Measurements from ENCODE around the gene CRYGN. TPM values are rescaled to one million over a fixed set of nuclear protein-coding genes. Genes with fewer than 3 reads are reported as not detected.

The CRYGN gene
- polyA plus RNA-seq, 1 donor (not counting 4 experiments of a cell fraction or from before 2014, with no cell fraction given), result not detected

GRCh38 chr7:151423936-151424335, 16.0 kb downstream of the CRYGN start:
- Histone ChIP-seq H3K4me1 (ENCODE audit: control insufficient read depth, extremely low read depth, insufficient read depth, low read length) (peaks cover 5% of the 10 kb centered on the region), H3K9me3 (ENCODE audit: control insufficient read depth, low read depth, low read length) (peaks cover 12% of the 10 kb centered on the region), H2AFZ (ENCODE audit: control insufficient read depth, low read length) (no peak overlapping the region), H3K27me3 (ENCODE audit: control insufficient read depth, extremely low read depth, insufficient read depth, low read length) (peaks cover 8% of the 10 kb centered on the region), H3K9me1 (ENCODE audit: control insufficient read depth, extremely low read depth, insufficient read depth, low read length) (no peaks in the 10 kb centered on the region), H3K27ac (ENCODE audit: control insufficient read depth, insufficient read depth, low read length) (no peak overlapping the region), H3K36me3 (ENCODE audit: control insufficient read depth in 2 of 2, extremely low read depth in 1 of 2, insufficient read depth in 2 of 2, low read length in 2 of 2) (no peaks in the 10 kb centered on the region), H4K20me1 (ENCODE audit: control insufficient read depth, extremely low read depth, insufficient read depth, low read length) (no peaks in the 10 kb centered on the region), H3K9ac (ENCODE audit: control insufficient read depth, extremely low read depth, insufficient read depth, low read length) (no peak overlapping the region), H3K4me2 (ENCODE audit: control insufficient read depth, extremely low read depth, insufficient read depth, low read depth, low read length) (no peak overlapping the region), H3K4me3 (ENCODE audit: control insufficient read depth in 2 of 3, extremely low read depth in 1 of 3, insufficient read depth in 2 of 3, low read depth in 1 of 3, low read length in 3 of 3) (no peak overlapping the region), H3K79me2 (ENCODE audit: control insufficient read depth, insufficient read depth, low read length) (no peaks in the 10 kb centered on the region)
- no peak for DNase-seq (ENCODE audit: low read depth, low spot score)
- no peak for FAIRE-seq
- TF ChIP-seq CTCF (optimal IDR thresholded peaks at IDR 0.05 in 1 of 3, IDR thresholded peaks at IDR 0.05 in 1 of 3, conservative IDR thresholded peaks at IDR 0.05 in 1 of 3; ENCODE audit: extremely low read depth in 1 of 3, insufficient read depth in 2 of 3, low read length in 3 of 3) (no peak), EZH2 (IDR thresholded peaks at IDR 0.05; ENCODE audit: low read length) (no peak)
- dilution Hi-C loops (cut with MboI; ENCODE audit: extremely low pct_ligation_motif_present, low sequenced_read_pairs), result no loop called here

- no peak for DNase-seq (ENCODE audit: low read depth, low spot score)
- Histone ChIP-seq H2AFZ (ENCODE audit: control insufficient read depth, low read length) (no peak overlapping the region), H3K9me3 (ENCODE audit: control insufficient read depth, low read depth, low read length) (peaks cover 12% of the 10 kb centered on the region), H3K4me1 (ENCODE audit: control insufficient read depth, extremely low read depth, insufficient read depth, low read length) (peaks cover 5% of the 10 kb centered on the region), H3K36me3 (ENCODE audit: control insufficient read depth in 2 of 2, extremely low read depth in 1 of 2, insufficient read depth in 2 of 2, low read length in 2 of 2) (no peaks in the 10 kb centered on the region), H4K20me1 (ENCODE audit: control insufficient read depth, extremely low read depth, insufficient read depth, low read length) (no peaks in the 10 kb centered on the region), H3K27ac (ENCODE audit: control insufficient read depth, insufficient read depth, low read length) (no peak overlapping the region), H3K9ac (ENCODE audit: control insufficient read depth, extremely low read depth, insufficient read depth, low read length) (no peak overlapping the region), H3K27me3 (ENCODE audit: control insufficient read depth, extremely low read depth, insufficient read depth, low read length) (peaks cover 8% of the 10 kb centered on the region), H3K79me2 (ENCODE audit: control insufficient read depth, insufficient read depth, low read length) (no peaks in the 10 kb centered on the region), H3K9me1 (ENCODE audit: control insufficient read depth, extremely low read depth, insufficient read depth, low read length) (no peaks in the 10 kb centered on the region), H3K4me3 (ENCODE audit: control insufficient read depth in 2 of 3, extremely low read depth in 1 of 3, insufficient read depth in 2 of 3, low read depth in 1 of 3, low read length in 3 of 3) (no peak overlapping the region), H3K4me2 (ENCODE audit: control insufficient read depth, extremely low read depth, insufficient read depth, low read depth, low read length) (no peak overlapping the region)
- dilution Hi-C loops (cut with MboI; ENCODE audit: extremely low pct_ligation_motif_present, low sequenced_read_pairs), result no loop called here
- TF ChIP-seq EZH2 (IDR thresholded peaks at IDR 0.05; ENCODE audit: low read length), result no peak
- no peak for FAIRE-seq
These were observed 16.7 kb downstream of the CRYGN start for GRCh38 chr7:151423226-151423625.

GRCh38 chr7:151422212-151422611, 17.7 kb downstream of the CRYGN start:
- Histone ChIP-seq H3K9me3 (ENCODE audit: control insufficient read depth, low read depth, low read length) (peaks cover 12% of the 10 kb centered on the region), H3K4me1 (ENCODE audit: control insufficient read depth, extremely low read depth, insufficient read depth, low read length) (peaks cover 5% of the 10 kb centered on the region), H3K27ac (ENCODE audit: control insufficient read depth, insufficient read depth, low read length) (no peak overlapping the region), H3K4me3 (ENCODE audit: control insufficient read depth in 2 of 3, extremely low read depth in 1 of 3, insufficient read depth in 2 of 3, low read depth in 1 of 3, low read length in 3 of 3) (no peak overlapping the region), H2AFZ (ENCODE audit: control insufficient read depth, low read length) (no peak overlapping the region), H3K9me1 (ENCODE audit: control insufficient read depth, extremely low read depth, insufficient read depth, low read length) (no peaks in the 10 kb centered on the region), H3K36me3 (ENCODE audit: control insufficient read depth in 2 of 2, extremely low read depth in 1 of 2, insufficient read depth in 2 of 2, low read length in 2 of 2) (no peaks in the 10 kb centered on the region), H3K4me2 (ENCODE audit: control insufficient read depth, extremely low read depth, insufficient read depth, low read depth, low read length) (no peak overlapping the region), H3K79me2 (ENCODE audit: control insufficient read depth, insufficient read depth, low read length) (no peaks in the 10 kb centered on the region), H4K20me1 (ENCODE audit: control insufficient read depth, extremely low read depth, insufficient read depth, low read length) (no peaks in the 10 kb centered on the region), H3K9ac (ENCODE audit: control insufficient read depth, extremely low read depth, insufficient read depth, low read length) (no peak overlapping the region), H3K27me3 (ENCODE audit: control insufficient read depth, extremely low read depth, insufficient read depth, low read length) (peaks cover 8% of the 10 kb centered on the region)
- dilution Hi-C loops (cut with MboI; ENCODE audit: extremely low pct_ligation_motif_present, low sequenced_read_pairs), result no loop called here
- DNase-seq (ENCODE audit: low read depth, low spot score) (no peak), FAIRE-seq (no peak)
- no peak for TF ChIP-seq CTCF (optimal IDR thresholded peaks at IDR 0.05 in 1 of 3, IDR thresholded peaks at IDR 0.05 in 1 of 3, conservative IDR thresholded peaks at IDR 0.05 in 1 of 3; ENCODE audit: extremely low read depth in 1 of 3, insufficient read depth in 2 of 3, low read length in 3 of 3)
- TF ChIP-seq EZH2 (IDR thresholded peaks at IDR 0.05; ENCODE audit: low read length), result no peak

Measured in keratinocyte (primary cell).